C1 segment of cervical spinal cord (tissue), 14 donors: ENCODE results near the gene SHC1.
A peak's percentile ranks its signal among the peaks of the same experiment; 100 is the strongest.

ENCODE experiments used
- DNase-seq, 14 donors: peaks; one replicate each; lab custom pipeline; 2025; lab: John Stamatoyannopoulos, UW

SHC1 gene

GRCh38 chr1:154938604-154939399 is 31.7 kb downstream of the SHC1 start:
- no peak for DNase-seq

DNA sequence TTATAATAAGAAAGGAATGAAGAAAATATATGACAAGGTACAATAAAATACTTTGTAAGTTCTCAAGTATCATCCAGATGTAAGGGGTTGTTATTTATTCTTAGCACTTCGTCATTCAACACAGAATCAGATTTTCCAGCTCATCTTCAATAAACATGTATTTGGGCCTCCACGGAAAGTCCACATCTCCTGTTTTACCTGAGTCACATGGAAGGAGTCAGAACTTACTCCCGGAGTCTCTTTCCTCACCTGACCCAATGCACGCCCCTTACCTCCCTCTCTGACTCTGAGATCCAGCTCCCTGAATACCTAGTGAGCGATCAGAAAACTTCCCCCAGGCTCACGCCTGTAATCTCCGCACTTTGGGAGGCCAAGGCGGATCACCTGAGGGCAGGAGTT is 32.6 kb downstream of the SHC1 start:
- no peak for DNase-seq

- DNase-seq = peak; percentile 82 to 100 (median 97)
Observed at GRCh38 chr1:154937085-154937987, 33.2 kb downstream of the SHC1 start.

- peak; percentile 82 to 100 (median 97) for DNase-seq
Observed at GRCh38 chr1:154936555-154937084, 33.9 kb downstream of the SHC1 start, which contains the start of gene PMVK. TSS of gene PMVK (minus strand) at chr1:154936719. CDS start at chr1:154936685, 34 bp downstream.

DNA sequence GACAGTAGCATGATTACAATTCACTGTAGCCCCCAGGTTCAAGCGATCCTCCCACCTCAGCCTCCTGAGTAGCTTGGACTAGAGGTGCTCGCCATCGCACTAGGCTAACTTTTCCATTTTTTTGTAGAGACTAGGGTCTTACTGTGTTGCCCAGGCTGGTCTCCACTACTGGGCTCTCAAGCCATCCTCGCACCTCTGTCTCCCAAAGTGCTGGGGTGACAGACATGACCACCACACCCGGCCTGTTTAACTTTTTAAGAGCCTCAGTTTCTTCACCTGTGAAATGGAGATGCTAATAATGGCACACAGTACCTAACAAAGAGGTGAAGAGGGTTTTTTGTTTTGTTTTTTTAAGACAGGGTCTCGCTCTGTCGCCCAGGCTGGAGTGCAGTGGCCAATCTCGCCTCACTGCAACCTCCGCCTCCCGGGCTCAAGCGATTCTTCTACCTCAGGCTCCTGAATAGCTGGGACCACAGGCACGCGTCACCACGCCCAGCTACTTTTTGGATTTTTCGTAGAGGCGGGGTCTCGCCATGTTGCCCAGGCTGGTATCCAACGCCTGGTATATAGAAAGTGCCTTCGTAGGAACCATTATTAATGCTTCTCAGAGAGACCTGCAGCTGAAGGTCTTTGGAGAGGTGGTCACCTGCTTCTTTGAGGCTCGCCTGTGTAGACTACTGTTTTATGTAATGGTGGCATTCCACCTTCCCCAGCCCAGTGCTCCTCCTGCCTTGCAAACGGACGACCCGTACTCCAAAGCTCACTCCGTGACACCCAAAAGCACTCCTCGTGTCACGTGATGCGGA is 34.6 kb downstream of the SHC1 start:
- no peak for DNase-seq

- no peak for DNase-seq
Observed at GRCh38 chr1:154934358-154934948, 36.1 kb downstream of the SHC1 start.

DNA sequence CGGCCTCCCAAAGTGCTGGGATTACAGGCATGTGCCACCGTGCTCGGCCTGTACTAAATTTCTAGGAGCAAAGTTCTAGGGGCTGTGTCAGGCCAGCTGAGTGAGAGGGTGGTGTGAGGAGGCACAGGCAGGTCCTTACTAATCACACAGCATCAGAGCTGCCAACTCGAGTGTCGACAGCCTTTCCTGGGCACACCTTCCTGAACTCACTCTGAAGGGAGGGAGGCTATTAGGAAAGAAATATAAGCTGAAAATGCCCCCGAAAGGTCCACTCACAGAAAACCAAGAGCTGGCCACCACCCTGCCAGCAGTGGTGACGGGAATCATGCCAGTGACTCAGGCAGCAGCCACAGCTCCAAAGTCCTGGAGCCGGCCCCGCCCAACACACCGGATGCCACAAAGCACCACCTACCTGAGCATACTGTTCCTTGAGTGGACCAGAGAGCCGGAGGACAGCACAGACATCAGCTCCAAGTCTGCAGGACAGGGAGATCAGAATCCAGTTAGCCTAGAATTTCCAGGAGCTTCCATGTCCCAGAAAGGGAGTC is 38.5 kb downstream of the SHC1 start:
- DNase-seq = no peak

GRCh38 chr1:154926201-154926600 is 44.3 kb downstream of the SHC1 start:
- no peak for DNase-seq

DNA sequence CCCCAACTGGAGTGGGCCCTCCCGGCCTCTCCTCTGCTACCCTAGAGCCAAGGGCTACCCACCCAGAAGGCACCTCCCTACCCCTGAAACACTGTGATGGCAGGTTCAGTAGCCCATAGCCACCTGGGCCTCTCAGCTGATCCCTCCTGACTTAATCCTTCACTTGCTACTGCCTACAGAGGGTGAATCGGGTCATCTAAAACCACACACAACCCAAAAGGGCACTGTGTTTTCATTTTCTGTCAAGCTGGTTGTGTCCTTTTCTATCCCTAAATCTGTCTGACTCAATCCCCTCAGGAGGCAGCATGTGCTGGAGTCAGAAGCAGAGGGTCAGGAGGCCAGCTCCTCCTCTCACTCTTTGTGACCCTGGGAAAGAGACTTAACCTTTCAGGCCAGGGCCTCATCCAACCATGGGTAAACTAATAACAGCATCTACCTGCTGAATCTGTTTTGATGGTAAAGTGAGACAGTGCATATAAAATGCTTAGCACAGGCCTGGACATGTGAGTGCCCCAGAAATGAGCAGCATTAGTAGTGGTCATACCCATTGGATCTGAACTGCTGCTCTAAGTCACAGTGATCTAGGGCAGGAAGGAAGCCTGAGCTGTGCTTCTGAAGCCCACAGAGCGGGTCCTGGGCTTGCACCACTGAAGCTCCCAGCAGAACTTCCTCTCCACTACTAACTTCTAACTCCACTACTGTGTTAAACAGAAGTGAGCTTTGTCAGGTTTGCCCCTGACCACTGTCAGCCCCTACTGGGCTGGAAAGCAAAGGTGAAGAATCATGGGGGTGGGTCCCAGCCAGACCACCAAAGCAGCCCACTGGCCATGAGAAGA is 45.0 kb downstream of the SHC1 start:
- DNase-seq = no peak

- DNase-seq = no peak
Observed at GRCh38 chr1:154923695-154924094, 46.9 kb downstream of the SHC1 start.

GRCh38 chr1:154913273-154913672 is 57.3 kb downstream of the SHC1 start:
- DNase-seq = no peak

DNA sequence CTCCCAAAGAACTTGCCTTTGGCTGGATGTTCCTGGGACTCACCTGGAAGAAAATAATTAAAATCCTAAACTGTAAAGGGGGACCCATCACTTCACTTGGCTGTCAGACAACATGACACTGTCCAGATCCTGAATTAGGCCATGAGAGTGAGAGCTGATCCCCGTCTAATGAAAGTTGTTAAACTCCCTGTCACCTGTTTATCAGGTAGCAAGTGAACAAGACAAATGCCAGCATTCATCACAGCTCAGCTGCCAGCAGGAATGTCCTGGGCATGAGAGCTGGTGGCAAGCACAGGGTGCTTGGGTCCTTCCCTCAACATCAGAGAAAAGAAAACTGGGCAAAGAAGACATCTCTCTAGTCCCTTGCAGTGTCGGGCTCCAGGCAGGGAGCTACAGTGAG is 57.8 kb downstream of the SHC1 start:
- no peak for DNase-seq
